Gastrocnemius medialis (tissue), 4 donors: Measurements from ENCODE around the gene PARD3B.

ENCODE experiments used
- POLR2A ChIP-seq, 2 donors: fragments of 450-650 bp; IDR thresholded peaks; one replicate each; pipeline ENCODE4 v1.6.1; 2017; ENCODE audit warnings: antibody characterized with exemption in 2 of 2, mild to moderate bottlenecking in 2 of 2, moderate library complexity in 2 of 2
- TF ChIP-seq, protein P1 (sequence below), 5 experiments: fragments of 450-650 bp in 3 of 5; fragments of 200-600 bp in 2 of 5; sonication (generic) in 2 of 5; IDR thresholded peaks in 4 of 5; conservative IDR thresholded peaks in 1 of 5; 1 replicate in 4 of 5; 2 replicates in 1 of 5; pipeline ENCODE4 v1.5.1; 2016 to 2019; ENCODE audit warnings: antibody characterized with exemption in 5 of 5, mild to moderate bottlenecking in 3 of 5, moderate library complexity in 3 of 5

DNA sequence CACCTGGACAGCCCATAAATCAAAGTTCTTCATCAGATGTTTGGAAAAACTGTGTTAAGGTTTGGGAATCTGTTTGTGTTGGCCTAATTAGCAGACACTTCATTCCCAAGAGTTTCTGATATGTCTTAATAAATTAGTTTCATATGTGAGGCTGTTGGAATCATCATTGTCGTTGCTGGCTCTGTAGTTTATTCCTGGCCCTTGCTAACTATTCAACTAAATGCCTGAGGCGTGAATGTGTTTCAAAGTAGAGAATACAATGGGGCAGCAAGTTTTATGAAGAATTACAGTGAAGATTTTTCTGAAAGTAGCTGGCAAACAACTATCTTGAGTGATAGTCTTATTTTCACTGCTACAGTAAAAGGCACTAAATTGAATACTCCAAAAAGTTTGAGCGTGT is 141.1 kb downstream of the PARD3B start:
- TF ChIP-seq, protein P1, sequence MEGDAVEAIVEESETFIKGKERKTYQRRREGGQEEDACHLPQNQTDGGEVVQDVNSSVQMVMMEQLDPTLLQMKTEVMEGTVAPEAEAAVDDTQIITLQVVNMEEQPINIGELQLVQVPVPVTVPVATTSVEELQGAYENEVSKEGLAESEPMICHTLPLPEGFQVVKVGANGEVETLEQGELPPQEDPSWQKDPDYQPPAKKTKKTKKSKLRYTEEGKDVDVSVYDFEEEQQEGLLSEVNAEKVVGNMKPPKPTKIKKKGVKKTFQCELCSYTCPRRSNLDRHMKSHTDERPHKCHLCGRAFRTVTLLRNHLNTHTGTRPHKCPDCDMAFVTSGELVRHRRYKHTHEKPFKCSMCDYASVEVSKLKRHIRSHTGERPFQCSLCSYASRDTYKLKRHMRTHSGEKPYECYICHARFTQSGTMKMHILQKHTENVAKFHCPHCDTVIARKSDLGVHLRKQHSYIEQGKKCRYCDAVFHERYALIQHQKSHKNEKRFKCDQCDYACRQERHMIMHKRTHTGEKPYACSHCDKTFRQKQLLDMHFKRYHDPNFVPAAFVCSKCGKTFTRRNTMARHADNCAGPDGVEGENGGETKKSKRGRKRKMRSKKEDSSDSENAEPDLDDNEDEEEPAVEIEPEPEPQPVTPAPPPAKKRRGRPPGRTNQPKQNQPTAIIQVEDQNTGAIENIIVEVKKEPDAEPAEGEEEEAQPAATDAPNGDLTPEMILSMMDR (IDR thresholded peaks at IDR 0.05 in 4 of 5, conservative IDR thresholded peaks at IDR 0.05 in 1 of 5): no peak
- TF ChIP-seq POLR2A (IDR thresholded peaks at IDR 0.05): no peak
